Measurements from ENCODE around the gene BET1L.

The BET1L gene

DNA sequence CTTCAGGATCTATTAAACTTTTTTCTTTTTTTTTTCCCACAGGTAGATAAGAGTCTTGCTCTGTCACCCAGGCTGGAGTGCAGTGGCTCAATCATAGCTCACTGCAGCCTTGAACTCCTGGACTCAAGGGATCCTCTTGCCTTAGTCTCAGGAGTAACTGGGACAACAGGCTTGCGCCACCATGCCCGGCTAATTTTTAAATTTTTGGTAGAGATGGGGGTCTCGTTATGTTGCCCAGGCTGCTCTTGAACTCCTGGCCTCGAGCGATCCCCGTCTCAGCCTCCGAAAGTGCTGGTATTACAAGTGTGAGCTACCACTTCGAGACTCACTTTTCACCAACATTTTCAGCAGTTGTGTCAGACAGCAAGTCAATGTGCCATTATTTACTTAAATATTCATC, 28.0 kb upstream of the BET1L start:
- H3K36me3 ChIP-seq (replicated peaks) = no peaks in the 10 kb centered on the region

DNA sequence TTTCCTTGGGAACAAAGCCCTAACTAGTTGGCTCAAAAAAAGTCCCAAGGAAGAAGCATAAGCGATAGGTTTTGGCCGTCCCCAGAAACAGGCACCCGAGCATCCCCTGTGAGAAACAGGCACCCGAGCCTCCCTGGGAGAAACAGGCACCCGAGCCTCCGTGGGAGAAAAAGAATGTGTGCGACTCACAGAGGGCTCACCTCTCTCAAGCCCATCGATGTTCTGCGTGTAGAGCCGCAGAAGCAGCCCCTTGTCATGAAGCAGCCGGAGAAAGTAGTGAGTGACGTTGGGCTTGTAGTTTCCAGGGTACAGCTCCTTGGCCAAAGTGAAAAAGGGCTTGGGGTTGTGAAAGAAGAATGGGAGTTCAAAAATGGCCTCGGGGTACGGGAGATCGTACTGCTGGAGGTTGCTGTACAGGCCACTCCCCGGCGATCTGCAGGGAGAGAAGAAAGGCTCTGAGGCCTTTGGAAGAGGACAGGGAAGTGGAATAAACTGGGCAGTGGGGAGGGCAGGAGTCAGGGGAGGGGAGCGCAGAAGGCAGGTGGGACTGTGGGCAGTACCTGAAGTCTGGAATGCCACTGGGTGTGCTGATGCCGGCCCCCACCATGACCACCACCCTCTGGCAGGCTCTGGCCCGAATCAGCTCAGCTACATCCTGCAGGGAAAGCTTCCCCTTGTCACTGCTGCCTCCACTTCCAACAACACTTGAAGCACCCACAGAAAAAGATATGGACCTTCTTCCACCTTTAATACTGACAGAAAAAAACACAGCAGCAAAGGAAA, 25.8 kb upstream of the BET1L start:
- TF ChIP-seq, protein P1, sequence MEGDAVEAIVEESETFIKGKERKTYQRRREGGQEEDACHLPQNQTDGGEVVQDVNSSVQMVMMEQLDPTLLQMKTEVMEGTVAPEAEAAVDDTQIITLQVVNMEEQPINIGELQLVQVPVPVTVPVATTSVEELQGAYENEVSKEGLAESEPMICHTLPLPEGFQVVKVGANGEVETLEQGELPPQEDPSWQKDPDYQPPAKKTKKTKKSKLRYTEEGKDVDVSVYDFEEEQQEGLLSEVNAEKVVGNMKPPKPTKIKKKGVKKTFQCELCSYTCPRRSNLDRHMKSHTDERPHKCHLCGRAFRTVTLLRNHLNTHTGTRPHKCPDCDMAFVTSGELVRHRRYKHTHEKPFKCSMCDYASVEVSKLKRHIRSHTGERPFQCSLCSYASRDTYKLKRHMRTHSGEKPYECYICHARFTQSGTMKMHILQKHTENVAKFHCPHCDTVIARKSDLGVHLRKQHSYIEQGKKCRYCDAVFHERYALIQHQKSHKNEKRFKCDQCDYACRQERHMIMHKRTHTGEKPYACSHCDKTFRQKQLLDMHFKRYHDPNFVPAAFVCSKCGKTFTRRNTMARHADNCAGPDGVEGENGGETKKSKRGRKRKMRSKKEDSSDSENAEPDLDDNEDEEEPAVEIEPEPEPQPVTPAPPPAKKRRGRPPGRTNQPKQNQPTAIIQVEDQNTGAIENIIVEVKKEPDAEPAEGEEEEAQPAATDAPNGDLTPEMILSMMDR (IDR thresholded peaks at IDR 0.05; ENCODE audit: low read depth, low read length, missing control alignments) = no peak
- no peaks in the 10 kb centered on the region for H3K27me3 ChIP-seq (replicated peaks)
- H3K4me3 ChIP-seq (ENCODE audit: low read depth, low read length) = no peak overlapping the region
- no peak for DNase-seq
- H3K27ac ChIP-seq = no peak overlapping the region
- in situ Hi-C loops (cut with HindIII; ENCODE audit: low pct_ligation_motif_present, low sequenced_read_pairs) = no loop called here
- H3K36me3 ChIP-seq (replicated peaks) = no peaks in the 10 kb centered on the region

More for the DNA sequence above, 28.0 kb upstream of the BET1L start:
- in situ Hi-C loops (cut with HindIII; ENCODE audit: low pct_ligation_motif_present, low sequenced_read_pairs) = no loop called here
- no peak for DNase-seq
- TF ChIP-seq, protein P1 (IDR thresholded peaks at IDR 0.05; ENCODE audit: low read depth, low read length, missing control alignments) = no peak
- Histone ChIP-seq H3K27me3 (replicated peaks) (no peaks in the 10 kb centered on the region), H3K27ac (no peak overlapping the region), H3K4me3 (ENCODE audit: low read depth, low read length) (peak overlapping the region; percentile 89)

DNA sequence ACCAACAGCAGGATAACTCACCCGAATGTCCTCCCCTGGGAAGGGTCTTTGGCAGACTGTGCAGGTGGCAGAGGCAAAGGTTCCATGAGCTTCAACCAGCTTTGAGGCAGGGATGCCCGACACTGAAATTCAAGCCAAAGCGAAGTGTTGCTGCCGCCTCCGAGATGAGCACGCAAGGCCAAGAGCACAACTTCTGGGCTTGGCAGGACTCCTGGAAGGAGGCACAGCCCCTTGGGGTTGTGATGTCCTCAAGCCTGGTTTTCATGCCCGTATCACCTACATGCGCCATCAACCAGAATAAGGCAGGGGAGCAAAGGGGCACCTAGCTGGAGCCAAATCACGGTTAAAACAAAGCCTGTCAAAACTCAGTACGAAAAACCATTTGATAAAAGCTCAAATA, 23.2 kb upstream of the BET1L start:
- TF ChIP-seq, protein P1 (IDR thresholded peaks at IDR 0.05; ENCODE audit: low read depth, low read length, missing control alignments) = no peak
- H3K36me3 ChIP-seq (replicated peaks) = no peaks in the 10 kb centered on the region
- H3K4me3 ChIP-seq (ENCODE audit: low read depth, low read length) = no peak overlapping the region
- in situ Hi-C loops (cut with HindIII; ENCODE audit: low pct_ligation_motif_present, low sequenced_read_pairs) = no loop called here
- no peak for DNase-seq
- H3K27me3 ChIP-seq (replicated peaks) = no peaks in the 10 kb centered on the region
- no peak overlapping the region for H3K27ac ChIP-seq

DNA sequence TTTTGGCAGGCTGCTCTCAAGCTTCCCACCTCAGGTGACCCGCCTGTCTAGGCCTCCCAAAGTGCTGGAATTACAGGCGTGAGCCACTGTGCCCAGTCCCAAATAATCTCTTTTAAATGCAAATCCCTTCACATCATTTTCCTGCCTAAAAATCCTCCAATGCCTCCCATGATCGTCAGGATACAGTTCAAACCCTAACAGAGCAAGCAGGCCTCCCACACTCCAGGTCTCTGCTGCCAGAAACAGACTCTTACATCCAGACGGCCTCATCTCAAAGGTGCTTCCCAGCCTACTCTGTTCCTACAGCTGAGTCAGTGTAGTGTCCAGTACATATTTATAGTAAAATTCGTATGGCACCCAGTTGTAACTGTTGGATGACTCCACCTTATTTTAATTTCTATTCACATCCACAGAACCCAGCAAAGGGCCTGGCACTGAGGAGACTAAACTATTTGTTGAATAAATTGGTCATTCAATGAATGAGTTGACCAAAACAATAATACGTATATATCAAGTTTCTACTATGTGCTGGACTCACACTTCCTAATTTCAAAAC, 20.7 kb upstream of the BET1L start:
- DNase-seq = no peak
- TF ChIP-seq, protein P1 (IDR thresholded peaks at IDR 0.05; ENCODE audit: low read depth, low read length, missing control alignments) = no peak
- H3K4me3 ChIP-seq (ENCODE audit: low read depth, low read length) = no peak overlapping the region
- in situ Hi-C loops (cut with HindIII; ENCODE audit: low pct_ligation_motif_present, low sequenced_read_pairs) = no loop called here
- no peaks in the 10 kb centered on the region for H3K36me3 ChIP-seq (replicated peaks)
- H3K27ac ChIP-seq = no peak overlapping the region
- H3K27me3 ChIP-seq (replicated peaks) = no peaks in the 10 kb centered on the region

DNA sequence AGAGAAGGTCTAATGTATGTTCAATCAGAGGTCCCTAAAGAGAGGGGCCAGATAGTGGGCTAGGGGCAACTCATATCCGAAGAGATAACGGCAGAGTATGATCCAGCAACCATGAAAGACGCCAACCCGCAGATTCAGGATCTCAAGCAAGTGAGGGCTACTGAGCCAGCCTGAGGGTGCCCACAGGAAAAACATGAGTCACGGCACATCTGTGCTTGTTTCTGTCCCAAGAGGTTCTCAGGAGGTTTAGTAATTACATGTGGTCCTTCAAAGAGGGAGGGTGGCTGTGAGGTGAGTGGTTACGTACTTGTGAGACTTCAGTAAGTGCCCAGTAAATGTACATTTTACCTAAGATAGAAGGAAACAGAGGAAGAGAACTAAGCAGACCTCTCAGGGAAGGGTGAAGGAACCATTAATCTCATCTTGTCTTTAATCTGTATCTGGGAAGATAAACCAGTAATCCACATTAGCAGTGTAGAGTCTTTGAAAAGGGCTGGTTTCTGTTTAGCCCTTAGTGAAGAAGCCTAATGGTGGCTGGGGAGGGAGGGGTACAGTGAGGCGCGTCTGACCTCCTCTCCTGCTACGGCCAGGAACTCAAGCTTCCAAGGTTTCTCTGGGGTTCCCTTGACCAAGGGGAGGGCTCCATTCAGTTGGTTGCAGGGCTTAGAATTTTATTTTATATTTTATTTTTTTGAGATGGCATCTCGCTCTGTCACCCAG, 18.7 kb upstream of the BET1L start:
- Histone ChIP-seq H3K27me3 (replicated peaks) (no peaks in the 10 kb centered on the region), H3K27ac (no peak overlapping the region), H3K4me3 (ENCODE audit: low read depth, low read length) (no peak overlapping the region), H3K36me3 (replicated peaks) (no peaks in the 10 kb centered on the region)
- in situ Hi-C loops (cut with HindIII; ENCODE audit: low pct_ligation_motif_present, low sequenced_read_pairs) = no loop called here
- TF ChIP-seq, protein P1 (IDR thresholded peaks at IDR 0.05; ENCODE audit: low read depth, low read length, missing control alignments) = no peak
- DNase-seq = no peak

Data from brain microvascular endothelial cell (primary cell).